Activated CD4-positive, alpha-beta T cell treated with anti-CD3 and anti-CD28 coated beads, Interleukin-2, amount 50 U/mL, for 16 hours (primary cell): Measurements from ENCODE around the gene MRPL16.
"Not testable (repeated sequence)": the region's sequence is repeated elsewhere in the genome, so short reads cannot be mapped to it uniquely, and the experiment has no call there.

Source experiments
- DNase-seq: peaks from one replicate; pipeline ENCODE4 v3.0.0-alpha.2; 2020

The MRPL16 gene

DNA sequence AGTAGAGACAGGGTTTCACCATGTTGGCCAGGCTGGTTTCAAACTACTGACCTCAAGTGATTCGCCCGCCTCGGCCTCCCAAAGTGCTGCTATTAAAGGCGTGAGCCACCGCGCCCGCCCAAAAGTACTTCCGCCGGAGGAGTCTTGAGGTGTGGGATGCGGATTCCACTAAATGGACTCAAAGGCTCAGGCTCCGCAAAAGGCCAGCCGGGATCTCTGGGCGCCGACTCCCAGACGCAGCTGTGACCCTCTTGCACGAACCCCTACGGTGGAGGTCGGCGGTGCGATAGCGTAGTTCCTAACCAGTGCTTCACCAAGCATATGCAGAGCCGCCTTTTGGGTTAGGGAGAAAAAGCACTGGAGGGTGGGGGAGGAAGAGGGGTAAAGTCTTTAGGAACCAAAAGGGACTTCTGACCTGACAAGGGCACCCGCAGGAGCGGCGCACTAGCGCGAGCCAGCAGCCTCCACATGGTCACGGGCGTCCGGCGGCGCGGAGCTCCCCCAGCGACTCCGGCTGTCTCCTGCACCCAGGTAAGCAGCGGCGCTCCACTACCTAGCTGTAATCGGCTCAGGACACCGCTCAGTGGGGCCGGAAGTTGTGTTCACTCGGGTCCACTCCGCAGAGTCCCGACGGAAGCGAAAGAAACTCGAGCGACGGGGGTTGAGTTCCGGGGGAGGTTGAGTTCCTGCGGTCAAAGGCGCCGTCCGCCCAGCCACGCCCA lies at the start of gene MRPL16:
Gene MRPL16 (minus strand): TSS at position 590 of the 722 bp plus-strand sequence. CDS start 120 bp downstream, at position 470.
- DNase-seq = peak; percentile 93

DNA sequence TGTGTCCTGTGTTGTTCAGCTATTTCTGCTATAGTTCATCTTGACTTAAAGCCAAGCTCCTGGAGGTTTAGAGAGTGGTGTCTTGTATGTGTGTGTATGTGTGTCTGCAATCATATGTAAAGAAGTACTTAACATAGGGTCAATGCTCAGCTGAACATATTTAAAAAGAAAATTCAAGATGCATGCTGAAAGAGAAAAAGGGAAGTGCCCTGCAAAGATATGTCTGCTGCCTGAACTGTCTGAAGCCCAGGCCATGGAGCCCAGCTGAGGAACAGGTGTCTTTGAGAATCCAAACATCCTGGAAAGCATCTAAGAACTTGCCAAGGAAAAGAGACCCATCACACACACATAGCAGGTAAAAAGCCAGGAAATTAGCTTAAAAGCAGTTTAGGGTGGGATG lies 49.1 kb upstream of the MRPL16 start:
- no peak for DNase-seq

DNA sequence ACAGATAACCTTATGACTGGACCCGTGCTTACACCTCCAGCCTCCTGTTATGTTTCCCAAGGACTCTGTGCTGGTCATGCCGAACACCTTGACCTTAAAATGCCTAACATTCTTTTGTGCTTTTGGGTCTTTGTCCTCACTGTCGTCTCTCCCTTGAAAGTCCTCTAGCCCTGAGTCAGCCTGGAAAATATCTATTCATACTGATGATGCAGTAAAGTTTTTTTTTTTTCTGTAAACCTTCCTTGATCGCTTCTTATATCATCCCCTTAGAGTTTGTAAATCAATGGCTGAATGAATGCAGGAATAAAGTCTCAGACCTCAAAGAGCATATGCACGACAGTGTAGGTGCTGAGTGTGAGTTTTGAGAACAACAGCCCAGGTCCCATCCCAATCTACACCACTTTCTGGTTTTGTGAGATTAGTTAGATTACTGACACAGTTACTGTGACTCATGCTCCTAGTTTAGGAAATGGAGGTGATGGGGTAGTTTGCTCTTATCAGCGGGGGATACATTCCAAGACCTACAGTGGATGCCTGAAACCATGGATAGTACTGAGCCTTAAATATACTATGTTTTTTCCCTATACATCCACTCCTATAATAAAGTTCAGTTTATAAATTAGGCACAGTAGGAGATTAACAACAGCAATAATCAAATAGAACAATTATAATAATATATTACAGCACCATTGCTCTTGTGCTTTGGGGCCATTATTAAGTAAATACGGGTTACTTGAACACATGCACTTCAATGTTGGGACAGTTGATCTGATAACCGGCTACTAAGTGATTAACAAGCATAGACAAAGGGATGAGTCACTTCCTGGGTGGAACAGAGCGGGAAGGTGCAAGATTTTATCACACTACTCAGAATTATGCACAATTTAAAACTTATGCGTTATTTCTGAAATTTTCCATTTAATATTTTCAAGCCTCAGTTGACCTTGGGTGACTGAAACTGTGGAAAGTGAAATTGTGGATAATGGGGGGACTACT lies 47.2 kb upstream of the MRPL16 start:
- DNase-seq = peak; percentile 65

DNA sequence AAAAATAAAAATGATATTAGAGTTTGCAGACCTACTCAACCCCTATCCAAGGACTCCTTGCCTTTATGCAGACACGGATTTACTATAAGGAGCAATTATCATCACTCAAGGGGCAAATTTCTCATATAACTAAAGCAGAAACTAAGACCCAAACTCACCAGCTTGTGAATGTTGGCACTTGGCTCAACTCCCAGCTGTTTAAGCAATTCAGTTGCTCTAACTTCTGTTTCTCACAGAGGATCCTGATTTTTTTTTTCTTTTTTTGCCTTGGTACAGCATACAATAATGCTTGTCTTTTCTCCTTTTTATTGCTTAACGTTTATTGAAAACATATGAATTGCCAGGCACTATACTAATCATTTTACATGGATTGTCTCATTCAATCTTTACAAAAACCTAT lies 44.3 kb upstream of the MRPL16 start:
- DNase-seq = no peak

DNA sequence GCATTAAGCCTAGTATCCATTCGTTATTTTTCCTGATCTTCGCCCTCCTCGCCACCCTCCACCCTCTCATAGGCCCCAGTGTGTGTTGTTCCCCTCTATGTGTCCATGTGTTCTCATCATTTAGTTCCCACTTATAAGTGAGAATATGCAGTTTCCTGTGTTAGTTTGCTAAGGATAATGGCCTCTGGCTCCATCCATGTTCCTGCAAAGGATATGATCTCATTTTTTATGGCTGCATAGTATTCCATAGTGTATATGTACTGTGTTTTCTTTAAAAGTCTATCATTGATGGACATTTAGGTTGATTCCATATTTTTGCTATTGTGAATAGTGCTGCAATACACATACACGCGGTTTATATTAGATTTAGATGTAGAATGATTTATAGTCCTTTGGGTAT lies 40.8 kb upstream of the MRPL16 start:
- DNase-seq = not testable (repeated sequence)

DNA sequence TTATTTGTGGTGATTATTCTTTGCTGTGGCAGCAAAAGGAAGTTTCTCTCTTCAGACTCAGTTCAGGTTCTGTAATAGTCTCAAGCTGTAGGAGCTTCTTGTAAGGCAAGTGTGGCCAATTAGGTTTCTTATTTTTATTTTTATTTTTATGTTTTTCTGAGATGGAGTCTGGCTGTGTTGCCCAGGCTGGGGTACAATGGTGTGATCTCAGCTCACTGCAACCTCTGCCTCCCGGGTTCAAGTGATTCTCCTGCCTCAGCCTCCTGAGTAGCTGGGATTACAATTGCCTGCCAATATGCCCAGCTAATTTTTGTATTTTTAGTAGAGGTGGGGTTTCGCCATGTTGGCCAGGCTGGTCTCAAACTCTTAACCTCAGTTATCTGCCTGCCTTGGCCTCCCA lies 39.0 kb upstream of the MRPL16 start:
- not testable (repeated sequence) for DNase-seq

DNA sequence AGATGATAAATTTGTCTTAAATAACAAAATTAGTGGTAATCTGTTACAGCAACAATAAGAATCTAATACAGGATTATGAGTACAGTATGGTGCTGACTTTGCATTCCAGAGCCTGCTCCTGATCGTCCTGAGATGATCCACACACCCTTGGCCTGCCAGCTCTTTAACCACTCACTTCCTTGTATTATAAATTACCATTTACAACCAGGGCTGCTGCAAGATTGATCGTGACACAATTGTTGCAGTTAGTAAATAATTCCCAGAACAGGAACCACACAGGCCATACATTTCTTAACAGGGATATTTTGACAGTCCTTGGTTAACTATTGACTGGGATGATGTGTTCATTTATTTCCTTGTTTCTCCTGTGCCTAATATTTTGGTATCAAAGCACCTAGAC lies 38.6 kb upstream of the MRPL16 start:
- DNase-seq = no peak

DNA sequence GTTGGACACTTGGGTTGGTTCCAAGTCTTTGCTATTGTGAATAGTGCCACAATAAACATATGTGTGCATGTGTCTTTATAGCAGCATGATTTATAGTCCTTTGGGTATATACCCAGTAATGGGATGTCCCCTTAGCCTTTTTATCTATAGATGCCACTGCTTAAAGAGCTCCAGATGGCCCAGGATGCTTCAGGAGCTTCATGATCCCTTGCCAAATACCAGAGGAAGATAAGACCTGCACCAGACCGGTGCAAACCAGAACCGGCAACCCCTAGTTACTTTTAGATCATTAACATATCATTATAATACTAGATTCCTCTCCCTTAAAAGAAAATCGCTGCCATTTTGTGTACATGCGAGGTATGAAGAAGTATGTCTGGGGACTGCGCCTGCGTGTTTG lies 37.9 kb upstream of the MRPL16 start:
- not testable (repeated sequence) for DNase-seq

DNA sequence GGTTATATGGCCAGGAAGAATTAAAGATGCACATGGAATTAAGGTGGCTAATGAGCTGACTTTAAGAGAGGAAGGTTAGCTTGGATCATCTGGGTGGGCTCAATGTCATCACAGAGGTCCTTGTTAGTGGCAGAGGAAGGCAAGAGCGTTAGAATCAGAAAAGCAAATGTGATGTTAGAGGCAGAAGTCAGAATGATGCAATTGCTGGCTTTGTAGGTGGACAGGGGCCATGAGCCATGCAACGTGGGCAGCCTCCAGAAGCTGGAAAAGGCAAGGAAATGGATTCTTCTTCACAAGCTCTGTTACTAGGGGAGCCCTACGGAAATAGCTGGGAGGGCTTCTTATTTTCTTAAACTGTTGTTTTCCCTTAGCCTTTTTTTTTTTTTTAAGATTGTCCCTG lies 37.0 kb upstream of the MRPL16 start:
- no peak for DNase-seq

DNA sequence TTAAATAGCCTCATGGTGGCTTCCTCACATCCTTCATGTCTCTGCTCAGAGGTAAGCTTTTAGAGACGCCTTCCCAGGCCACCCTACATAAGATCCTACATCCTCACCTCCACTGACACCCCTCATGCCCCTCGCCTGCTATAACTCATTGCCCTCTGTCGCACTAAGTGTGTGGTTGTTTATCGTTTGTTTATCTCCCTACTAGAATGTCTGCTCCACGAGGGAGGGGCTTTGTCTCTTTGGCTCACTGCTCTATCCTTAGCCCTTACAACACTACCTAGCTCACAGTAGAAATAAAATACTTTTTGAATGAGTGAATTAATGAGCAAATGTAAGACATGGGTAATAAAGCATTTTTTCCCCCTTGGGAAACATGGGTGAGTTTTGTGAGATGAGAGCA lies 36.0 kb upstream of the MRPL16 start:
- DNase-seq = no peak

DNA sequence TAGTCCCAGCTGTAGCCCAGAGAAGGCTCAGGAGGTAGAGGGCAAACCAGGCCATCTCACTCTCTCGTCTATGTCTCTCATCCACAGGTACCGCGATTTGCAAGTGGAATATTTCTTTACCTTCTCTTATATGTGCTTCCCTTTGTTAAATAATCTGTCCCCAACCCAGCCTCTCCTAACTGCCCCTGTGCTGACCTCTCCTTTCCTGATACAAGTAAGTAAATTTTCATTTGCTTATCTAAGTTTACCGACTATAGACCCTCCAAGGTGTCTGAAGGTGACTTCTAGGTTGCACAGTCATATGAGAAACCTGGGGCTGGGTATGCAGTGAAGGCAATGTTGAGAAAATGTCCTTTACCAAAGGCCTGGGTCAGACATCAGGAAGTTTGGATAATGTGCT lies 34.8 kb upstream of the MRPL16 start, which contains the start of gene CBLIF:
Gene CBLIF (minus strand): TSS at position 101 of the 400 bp plus-strand sequence. CDS start 46 bp downstream, at position 55.
- no peak for DNase-seq

DNA sequence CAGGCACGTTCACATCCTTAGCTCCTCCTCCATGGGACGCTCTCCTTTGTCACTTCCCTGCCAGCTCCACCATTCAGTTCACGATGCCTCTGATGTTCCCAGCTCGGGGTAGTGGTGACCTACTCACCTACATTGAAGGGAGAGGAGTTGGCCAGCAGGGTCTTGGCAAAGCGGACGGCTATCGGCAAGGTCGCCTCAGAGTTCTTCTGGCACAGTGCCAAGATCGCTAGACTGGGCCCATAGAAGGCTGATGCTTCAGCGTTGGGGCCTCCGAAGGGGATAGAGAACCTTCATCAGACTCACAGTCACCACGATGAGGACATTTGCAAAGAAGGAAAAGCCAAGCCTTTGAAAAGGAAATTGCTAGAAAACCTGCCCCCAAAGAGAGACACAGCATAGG lies 31.7 kb upstream of the MRPL16 start:
- no peak for DNase-seq

DNA sequence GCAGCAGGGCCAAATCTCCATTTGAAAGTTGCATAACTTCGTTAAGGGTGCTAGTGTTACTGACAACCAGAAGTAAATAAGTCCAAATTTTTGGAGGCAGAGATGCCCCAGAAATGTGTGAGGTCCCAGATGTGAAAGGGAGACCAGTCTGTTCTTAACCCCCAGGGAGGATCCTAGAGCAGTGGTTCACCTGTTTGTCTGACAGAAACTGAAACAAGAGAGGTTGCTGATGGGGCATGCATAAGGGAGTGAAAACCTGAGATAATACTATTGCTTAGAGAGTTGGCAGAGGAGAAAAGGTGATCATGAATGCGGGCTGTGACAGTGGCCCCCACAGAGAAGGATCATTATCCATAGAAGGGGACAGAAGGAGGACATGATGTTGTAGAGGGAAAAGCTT lies 30.9 kb upstream of the MRPL16 start:
- no peak for DNase-seq

DNA sequence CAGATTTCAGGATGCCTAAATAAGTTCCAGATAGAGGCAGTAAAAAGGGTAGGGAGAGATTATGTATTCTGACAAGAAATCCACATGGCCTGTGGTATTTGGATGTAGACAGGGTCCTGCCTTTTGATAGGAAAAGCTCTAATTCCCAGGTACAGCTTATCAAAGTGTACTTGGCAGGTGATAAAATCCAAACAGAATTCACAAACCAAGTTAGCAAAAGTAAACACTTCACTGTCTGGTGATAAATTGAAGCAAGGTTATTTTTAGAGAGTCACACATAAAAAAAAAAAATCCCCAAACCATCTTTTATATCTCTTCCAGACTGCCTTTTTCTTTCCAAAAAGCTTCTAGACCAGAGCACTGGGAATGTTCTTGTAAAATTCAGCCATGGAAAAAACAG lies 29.0 kb upstream of the MRPL16 start:
- DNase-seq = no peak

DNA sequence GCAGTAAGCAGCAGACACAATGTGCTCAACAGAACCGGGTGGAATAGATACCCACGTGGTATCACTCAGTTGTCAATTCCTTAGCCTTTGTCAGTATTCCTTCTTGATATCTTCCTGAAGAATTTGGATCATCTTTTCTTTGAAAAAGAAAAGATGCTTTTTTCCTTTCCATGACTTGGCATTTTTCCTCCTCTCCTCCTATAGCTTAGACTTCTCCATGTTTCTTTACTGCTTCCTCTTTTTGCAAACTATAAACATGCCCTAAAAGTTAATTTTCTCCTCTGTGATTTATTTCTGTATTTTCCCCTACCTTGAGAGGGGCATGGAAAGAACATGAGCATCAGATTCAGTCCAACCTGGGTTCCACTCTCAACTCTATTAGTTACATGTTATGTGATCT lies 23.0 kb upstream of the MRPL16 start:
- DNase-seq = no peak

DNA sequence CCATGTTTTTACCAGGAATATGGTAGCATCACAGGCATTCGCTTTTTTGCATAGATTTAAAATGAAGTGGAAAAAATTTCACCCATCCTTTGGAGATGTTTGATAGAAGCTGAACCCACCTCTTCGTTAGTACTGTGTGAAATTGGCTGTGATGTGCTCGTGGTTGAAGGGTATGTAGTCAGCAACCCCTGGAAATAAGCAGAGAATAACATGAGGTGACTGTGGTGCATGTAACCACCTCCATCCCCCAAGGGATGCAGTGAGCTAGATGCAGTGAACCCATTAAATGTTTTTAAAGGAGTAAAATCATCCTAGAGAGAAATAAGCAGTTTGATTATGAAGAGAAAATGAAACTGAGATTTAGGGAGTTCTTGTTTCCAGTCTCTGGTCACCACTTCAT lies 18.8 kb upstream of the MRPL16 start:
- DNase-seq = no peak

DNA sequence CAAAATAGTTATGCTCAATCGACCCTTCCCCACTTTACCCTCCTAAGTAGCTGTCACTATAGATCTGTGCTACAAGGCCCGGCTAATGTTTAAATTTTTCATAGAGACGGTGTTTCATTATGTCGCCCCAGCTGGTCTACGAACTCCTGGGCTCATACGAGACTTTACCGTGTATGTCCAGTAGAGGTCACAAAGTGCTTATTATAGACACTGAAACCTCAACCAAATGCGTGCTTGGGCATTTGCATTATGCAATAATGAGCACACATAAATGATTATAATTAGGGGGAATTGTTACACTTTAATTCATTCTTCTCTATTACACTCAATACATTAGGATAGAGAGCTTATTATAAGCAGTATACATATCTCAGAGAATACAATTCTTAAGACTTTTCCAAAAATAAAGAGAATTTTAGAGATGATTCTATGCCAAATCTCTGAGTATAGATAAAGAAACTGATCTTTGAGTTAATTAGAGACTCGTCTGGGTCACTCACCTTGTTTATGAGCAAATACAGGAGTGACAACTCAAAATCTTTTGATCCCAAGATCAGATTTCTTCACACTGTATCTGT lies 12.5 kb upstream of the MRPL16 start:
- peak; percentile 52 for DNase-seq

DNA sequence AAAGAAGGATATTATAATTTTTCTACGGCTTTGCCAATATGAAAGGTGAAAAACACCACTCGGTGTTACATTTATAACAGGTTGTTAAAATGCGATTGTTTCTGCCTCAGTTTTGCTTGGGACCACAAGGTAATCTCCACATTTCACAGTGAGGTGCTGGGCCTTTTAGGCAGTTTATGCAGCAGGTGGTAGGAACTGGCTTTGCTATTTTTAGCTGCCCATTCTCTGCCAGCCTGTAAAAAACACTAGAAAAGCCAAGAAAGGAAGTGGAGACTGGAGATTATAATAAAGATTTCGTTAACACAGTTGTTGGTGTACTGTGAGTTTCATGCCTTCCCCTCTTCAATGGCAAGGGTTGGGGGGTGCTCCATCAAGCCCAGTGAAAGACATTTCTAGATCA lies 8.0 kb upstream of the MRPL16 start:
- no peak for DNase-seq

DNA sequence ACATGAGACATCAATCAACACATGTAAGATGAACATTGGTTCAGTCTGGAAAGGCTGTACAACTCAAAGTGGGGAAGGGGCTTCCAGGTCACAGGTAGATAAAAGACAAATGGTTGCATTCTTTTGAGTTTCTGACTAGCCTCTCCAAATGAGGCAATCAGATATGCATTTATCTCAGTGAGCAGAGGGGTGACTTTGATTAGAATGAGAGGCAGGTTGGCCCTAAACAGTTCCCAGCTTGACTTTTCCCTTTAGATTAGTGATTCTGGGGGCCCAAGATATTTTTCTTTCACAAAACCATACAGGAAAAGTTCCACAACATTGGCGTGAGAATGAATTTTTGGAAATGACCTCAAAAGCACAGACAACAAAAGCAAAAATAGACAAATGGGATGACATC lies 5.9 kb upstream of the MRPL16 start:
- not testable (repeated sequence) for DNase-seq

DNA sequence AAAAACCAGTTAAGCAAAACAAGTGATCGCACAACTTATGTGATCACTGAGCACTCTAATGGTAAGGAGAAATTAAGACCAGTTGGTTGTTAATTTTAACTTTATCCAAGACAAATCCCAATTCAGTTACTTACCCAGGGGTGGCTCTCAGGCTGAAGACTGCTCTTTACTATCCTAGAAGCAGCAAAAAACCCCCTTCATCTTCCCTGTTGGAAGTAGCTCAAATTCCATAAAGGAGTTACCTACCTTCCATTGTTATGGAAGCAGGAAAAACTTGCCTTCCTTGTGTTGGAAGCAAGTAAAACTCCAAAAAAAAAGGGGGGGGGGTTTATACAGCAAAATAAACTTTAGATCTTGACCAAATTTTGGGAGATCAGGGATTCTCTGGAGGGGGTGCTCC lies 5.2 kb upstream of the MRPL16 start:
- no peak for DNase-seq

DNA sequence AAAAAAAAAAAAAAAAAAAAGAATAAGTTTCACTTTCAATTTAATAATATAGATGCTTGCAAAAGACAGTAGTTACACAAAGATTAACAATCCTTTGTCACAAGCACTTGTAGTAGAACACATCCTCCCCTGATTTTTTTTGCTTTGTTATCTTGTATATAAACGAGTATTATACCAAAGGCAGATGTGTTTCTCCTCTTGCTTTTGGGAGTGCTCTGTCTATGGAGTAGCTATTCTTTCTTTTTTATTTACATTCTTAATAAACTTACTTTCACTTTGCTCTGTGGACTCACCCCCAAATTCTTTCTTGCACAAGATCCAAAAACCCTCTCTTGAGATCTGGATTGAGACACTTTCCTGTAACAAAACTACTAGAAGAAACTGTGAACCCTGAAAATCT lies 3.4 kb upstream of the MRPL16 start:
- DNase-seq = no peak

DNA sequence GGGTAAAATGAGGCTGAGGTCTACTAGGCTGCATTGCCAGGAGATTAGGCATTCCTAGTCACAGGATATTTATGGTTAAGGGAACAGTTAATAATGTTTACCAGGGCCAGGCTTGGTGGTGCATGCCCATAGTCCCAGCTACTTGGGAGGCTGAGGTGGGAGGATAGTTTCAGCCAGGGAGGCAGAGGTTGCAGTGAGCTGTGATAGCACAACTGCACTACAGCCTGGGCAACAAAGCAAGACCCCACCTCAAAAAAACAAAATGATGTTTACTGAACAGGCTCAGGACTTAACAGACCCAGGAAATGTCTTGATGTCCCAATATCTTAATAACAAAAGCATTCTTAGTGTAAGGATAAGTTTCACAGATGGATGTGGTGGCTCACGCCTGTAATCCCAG lies 2.8 kb upstream of the MRPL16 start:
- no peak for DNase-seq

DNA sequence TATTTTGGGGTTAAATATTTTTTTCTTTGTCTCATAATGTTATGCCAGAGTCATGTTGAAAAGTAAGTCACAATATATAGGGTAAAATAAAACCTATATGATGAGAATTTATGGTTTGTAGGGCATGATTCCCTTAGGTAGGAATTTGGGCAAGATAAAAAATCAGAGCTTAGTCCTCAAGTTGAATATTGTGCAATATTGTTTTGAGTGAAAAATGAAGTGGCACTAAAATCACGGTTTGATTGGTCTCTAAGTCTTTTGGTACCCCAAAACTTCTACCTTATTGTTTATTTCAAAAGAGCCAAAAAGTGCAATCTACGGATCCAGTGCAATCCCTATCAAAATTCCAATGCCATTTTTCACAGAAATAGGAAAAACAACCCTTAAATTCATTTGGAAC lies 1.6 kb upstream of the MRPL16 start:
- DNase-seq = no peak

DNA sequence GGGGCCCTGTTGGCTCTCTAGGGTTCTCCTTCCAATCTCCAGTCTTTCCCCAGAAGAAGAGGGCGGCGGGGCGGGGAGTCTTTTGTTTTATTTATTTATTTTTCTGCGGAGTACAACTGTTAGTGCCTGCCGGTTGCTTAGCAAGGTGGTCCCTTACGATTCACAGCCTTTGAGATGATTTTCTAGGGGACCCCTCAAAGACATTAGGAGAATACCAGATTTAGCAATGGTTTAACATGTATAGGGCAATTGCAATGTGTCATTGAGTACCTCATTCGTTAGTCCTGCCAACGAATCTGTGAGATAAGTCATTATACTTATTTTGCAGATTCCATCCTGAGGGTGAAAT lies 307 bp upstream of the MRPL16 start:
- no peak for DNase-seq
